ENCODE measurements around the gene SLC39A11.

DNA sequence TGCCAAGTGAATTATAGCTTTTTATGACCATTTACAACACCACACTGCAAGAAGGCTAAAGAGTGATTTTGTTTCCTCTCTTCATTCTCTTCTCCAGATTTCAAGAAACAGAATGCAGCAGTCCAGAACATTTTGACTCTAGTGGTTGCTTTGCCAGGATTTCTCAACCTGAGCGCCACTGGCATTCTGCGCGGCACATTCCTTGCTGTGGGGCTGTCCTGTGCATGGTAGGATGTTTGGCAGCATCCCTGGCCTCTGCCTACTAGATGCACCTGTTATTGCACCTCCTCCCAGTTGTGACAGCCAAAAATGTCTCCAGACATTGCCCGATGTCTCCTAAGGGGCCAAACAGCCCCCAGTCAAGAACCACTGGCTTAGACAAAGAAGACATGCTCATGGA is 25.7 kb upstream of the SLC39A11 start:
- TF ChIP-seq, protein P1, sequence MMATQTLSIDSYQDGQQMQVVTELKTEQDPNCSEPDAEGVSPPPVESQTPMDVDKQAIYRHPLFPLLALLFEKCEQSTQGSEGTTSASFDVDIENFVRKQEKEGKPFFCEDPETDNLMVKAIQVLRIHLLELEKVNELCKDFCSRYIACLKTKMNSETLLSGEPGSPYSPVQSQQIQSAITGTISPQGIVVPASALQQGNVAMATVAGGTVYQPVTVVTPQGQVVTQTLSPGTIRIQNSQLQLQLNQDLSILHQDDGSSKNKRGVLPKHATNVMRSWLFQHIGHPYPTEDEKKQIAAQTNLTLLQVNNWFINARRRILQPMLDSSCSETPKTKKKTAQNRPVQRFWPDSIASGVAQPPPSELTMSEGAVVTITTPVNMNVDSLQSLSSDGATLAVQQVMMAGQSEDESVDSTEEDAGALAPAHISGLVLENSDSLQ (IDR thresholded peaks at IDR 0.05), result no peak
- TF ChIP-seq ZNF384 (IDR thresholded peaks at IDR 0.05), result no peak
- no peak for TF ChIP-seq HDGF (IDR thresholded peaks at IDR 0.05; ENCODE audit: borderline replicate concordance)
- TF ChIP-seq L3MBTL2 (conservative IDR thresholded peaks at IDR 0.05), result no peak
- TF ChIP-seq SUZ12 (IDR thresholded peaks at IDR 0.05), result no peak
- no peak for TF ChIP-seq ELF4 (IDR thresholded peaks at IDR 0.05)
- no peak for TF ChIP-seq ARNT (IDR thresholded peaks at IDR 0.05)
